Activated effector memory CD4-positive, alpha-beta T cell treated with Interleukin-2 at 50 U/mL for 16 hours (primary cell): Measurements from ENCODE around the gene UGT1A10.
"Not testable (repeated sequence)": the region's sequence is repeated elsewhere in the genome, so short reads cannot be mapped to it uniquely, and the experiment has no call there.

Source experiments
- DNase-seq: peaks from one replicate; pipeline ENCODE4 v3.0.0-alpha.2; 2020

The UGT1A10 gene

GRCh38 chr2:233636306-233636705 is at the start of gene UGT1A10:
Gene UGT1A10 (plus strand): TSS chr2:233636448. CDS start chr2:233636523, 75 bp downstream.
- DNase-seq, result not testable (repeated sequence)

DNA sequence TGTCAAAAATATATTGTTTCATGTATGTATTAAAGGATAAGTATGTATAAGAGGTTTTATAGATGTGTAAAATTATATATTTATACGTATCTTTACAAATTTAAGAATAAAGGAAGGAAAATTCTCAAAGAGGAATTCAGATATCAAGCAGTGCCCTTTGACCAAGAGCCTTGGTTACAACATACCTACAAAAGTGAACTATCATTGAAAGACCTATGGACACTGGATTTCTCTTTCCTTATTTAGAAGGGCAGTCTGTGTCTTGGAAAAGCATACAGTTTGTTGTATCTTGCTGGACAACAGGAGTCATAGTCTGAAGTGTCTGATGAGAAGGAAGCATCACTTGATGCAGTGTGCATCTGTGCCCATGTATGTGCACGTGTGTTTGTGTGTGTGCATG is 47.8 kb upstream of the UGT1A10 start:
- no peak for DNase-seq

DNA sequence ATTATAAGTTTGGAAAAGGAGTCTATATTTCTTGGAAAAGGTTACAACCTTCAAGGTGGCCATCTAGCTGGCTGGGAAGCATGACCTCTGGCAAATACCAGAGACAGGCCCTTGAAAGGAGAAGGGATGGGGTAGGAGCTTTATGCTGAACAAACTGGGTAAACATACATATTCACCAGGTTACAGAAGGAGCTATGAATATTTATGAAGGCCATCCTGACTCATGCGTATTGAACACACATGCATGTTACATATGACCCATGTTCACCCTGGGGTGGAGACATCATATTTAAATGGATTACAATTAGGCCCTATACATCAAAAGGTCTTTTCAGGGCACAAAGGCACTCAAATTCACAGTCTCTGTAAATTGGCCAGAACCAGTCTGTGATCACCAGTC is 43.5 kb upstream of the UGT1A10 start:
- DNase-seq, result not testable (repeated sequence)

GRCh38 chr2:233593201-233593600 is 43.0 kb upstream of the UGT1A10 start:
- no peak for DNase-seq

GRCh38 chr2:233597522-233597921 is 38.7 kb upstream of the UGT1A10 start:
- DNase-seq, result no peak

GRCh38 chr2:233598952-233599351 is 37.3 kb upstream of the UGT1A10 start:
- DNase-seq, result no peak

DNA sequence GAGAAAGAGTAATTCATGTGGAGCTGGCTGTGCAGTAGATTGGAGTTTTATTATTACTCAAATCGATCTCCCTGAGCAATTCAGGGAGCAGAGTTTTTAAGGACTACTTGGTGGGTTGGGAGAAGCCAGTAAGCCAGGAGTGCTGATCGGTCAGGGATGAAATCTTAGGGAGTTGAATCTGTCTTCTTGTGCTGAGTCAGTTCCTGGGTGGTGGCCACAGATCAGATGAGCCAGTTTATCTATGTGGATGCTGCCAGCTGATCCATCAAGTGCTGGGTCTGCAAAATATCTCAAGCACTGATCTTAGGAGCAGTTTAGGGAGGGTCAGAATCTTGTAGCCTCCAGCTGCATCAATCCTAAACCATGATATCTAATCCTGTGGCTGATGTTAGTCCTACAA is 35.9 kb upstream of the UGT1A10 start:
- no peak for DNase-seq

- DNase-seq, result no peak
Observed at GRCh38 chr2:233602076-233602475, 34.2 kb upstream of the UGT1A10 start.

GRCh38 chr2:233603520-233603919 is 32.7 kb upstream of the UGT1A10 start:
- no peak for DNase-seq

DNA sequence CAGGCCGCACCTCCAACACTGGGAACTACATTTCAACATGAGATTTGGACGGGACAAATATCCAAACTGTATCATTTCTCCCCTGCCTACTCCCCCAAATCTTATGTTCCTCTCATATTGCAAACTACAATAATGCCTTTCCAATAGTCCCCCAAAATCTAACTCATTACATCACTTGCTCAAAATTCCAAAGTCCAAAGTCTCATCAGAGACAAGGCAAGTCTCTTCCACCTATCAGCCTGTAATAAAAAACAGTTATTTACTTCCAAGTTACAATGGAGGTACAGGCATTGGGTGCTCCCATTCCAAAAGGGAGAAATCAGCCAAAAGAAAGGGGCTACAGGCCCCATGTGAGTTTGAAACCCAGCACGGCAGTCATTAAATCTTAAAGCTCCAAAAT is 31.4 kb upstream of the UGT1A10 start:
- no peak for DNase-seq

- DNase-seq, result no peak
Observed at GRCh38 chr2:233605680-233606079, 30.6 kb upstream of the UGT1A10 start.

DNA sequence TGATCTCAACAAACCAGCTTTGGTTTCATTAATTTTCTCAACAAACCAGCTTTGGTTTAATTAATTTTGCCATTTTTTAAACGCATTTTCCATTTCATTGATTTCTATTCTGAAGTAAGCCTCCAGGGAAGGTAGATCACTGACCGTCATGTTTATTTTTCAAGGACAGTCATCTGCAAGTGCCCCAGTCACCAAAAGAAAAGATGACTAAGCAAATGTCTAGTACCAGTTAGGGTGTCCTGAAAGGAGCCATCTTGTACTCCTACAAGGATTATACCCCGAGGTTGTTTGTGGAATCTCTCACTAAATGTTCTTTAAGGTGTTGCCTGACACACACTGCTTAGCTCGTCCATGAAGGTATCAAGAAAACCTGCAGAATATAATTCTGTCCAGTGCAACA is 25.0 kb upstream of the UGT1A10 start:
- no peak for DNase-seq

GRCh38 chr2:233617476-233617875 is 18.8 kb upstream of the UGT1A10 start, which contains the start of gene UGT1A8:
Gene UGT1A8 (plus strand): TSS chr2:233617633. CDS start chr2:233617708, 75 bp downstream.
- not testable (repeated sequence) for DNase-seq

GRCh38 chr2:233620204-233620603 is 16.0 kb upstream of the UGT1A10 start:
- DNase-seq, result no peak

GRCh38 chr2:233621863-233622262 is 14.4 kb upstream of the UGT1A10 start:
- not testable (repeated sequence) for DNase-seq

GRCh38 chr2:233627331-233628025 is 8.8 kb upstream of the UGT1A10 start:
- DNase-seq, result no peak

DNA sequence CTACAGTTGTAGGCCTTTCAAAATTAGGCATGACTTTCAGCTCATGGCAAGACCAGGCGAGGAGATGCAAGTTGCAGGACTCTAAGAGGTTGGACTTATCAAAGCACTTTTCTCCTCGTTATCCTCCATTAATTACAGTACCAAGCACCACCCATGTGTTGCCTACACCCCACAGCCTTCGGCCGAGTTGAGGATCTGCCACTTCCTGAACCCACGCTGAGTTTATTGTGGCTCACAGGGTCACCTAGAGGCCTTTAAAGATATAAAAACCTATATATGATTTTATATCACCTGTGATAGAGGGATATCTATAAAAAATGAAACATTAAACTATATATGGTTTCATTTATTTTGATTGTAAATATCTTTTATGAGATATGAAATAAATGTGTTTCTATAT is 2.6 kb downstream of the UGT1A10 start:
- no peak for DNase-seq

DNA sequence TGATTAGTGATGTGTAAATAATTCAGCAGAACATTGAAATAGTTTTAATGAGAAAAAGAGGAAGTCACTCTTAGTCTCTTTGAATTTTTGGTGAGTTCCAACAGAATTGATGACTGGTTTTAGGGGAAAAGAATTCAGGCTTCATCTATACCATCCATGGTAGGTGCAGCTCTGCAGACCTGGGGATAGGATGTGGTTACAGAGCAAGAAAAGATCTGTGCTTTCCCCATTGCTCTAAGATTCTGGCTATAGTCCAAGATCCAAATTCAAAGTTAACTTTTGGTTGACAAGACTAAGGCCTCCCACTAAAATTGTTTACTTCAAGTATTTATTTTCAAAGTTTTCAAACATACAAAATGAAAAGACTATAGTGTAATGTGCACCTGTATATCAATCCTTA is 3.6 kb downstream of the UGT1A10 start:
- no peak for DNase-seq

GRCh38 chr2:233643128-233643527 is 6.9 kb downstream of the UGT1A10 start:
- DNase-seq, result no peak

DNA sequence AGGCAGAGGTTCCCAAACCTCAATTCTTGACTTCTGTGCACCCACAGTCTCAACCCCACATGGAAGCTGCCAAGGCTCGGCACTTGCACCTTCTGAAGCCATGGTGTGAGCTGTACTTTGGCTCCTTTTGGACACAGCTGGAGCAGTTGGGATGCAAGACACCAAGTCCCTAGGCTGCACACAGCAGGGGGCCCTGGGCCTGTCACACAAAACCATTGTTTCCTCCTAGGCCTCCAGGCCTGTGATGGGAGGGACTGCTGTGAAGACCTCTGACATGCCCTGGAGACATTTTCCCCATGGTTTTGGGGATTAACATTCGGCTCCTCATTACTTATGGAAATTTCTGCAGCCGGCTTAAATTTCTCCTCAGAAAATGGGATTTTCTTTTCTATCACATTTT is 9.8 kb downstream of the UGT1A10 start:
- not testable (repeated sequence) for DNase-seq

DNA sequence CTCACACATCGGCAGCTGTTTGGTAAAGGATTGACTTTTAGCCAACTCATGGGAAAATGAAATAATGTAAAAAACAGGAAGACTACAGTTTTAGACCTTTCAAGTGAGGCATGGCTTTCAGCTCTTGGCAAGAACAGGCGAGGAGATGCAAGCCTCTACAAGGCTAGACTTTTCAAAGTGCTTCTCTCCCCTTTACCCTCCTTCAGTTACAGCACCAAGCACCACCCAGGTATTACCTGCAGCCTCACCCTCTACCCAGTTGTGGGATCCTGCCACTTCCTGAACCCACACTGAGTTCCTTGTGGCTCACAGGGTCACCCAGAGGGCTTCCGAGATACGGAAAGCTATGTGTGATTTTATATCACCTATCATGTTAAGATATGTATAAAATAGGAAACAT is 14.7 kb downstream of the UGT1A10 start:
- no peak for DNase-seq

DNA sequence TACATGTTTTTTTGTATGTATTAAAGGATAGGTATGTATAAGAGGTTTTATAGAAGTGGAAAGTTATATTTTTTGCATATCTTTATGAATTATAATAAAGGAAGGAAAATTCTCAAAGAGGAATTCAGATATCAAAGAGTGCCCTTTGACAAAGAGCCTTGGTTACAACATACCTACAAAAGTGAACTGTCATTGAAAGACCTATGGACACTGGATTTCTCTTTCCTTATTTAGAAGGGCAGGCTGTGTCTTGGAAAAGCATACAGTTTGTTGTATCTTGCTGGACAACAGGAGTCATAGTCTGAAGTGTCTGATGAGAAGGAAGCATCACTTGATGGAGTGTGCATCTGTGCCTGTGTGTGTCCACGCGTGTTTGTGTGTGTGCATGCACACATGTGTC is 15.2 kb downstream of the UGT1A10 start:
- DNase-seq, result no peak

- no peak for DNase-seq
Observed at GRCh38 chr2:233654501-233654900, 18.3 kb downstream of the UGT1A10 start.

DNA sequence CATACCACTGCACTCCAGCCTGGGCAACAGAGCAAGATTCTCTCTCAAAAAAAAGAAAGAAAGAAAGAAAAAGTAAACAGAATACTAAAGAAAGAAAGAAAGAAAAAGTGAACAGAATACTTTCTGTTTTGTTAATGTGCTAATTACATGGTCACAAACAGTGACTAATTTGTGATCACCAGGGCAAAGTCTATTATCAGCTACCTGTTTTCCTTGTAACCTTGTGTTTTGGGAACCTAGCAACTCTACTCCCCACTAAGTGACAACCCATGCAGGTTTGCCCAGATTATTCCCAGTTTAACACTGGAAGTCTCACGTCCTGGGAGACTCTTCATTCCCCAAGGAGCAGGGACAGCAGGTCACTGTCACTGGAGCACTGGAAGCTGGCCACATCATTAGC is 18.8 kb downstream of the UGT1A10 start:
- DNase-seq, result no peak

GRCh38 chr2:233655943-233656342 is 19.7 kb downstream of the UGT1A10 start:
- DNase-seq, result not testable (repeated sequence)
